Body of pancreas (tissue), 4 donors: ENCODE measurements around the gene SP140.
"Not testable (repeated sequence)": the region's sequence is repeated elsewhere in the genome, so short reads cannot be mapped to it uniquely, and the experiment has no call there.

ENCODE experiments used
- POLR2A ChIP-seq, 3 donors: fragments of 450-650 bp; IDR thresholded peaks; one replicate each; pipeline ENCODE4 v1.6.1; 2016; ENCODE audit warnings: antibody characterized with exemption in 3 of 3, mild to moderate bottlenecking in 2 of 3
- TF ChIP-seq, protein P1 (sequence below), 7 experiments: fragments of 450-650 bp in 4 of 7; fragments of 200-600 bp in 3 of 7; sonication (generic) in 3 of 7; IDR thresholded peaks; one replicate each; pipeline ENCODE4 v1.5.1; 2016 to 2019; ENCODE audit warnings: antibody characterized with exemption in 7 of 7

DNA sequence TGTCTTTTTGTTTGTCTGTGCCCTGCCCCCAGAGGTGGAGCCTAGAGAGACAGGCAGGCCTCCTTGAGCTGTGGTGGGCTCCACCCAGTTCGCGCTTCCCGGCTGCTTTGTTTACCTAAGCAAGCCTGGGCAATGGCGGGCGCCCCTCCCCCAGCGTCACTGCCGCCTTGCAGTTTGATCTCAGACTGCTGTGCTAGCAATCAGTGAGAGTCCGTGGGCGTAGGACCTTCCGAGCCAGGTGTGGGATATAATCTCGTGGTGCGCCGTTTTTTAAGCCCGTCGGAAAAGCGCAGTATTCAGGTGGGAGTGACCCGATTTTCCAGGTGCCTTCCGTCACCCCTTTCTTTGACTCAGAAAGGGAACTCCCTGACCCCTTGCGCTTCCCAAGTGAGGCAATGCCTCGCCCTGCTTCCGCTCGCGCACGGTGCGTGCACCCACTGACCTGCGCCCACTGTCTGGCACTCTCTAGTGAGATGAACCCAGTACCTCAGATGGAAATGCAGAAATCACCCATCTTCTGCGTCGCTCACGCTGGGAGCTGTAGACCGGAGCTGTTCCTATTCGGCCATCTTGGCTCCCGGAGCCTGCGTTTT, 116.5 kb downstream of the SP140 start:
- TF ChIP-seq, protein P1, sequence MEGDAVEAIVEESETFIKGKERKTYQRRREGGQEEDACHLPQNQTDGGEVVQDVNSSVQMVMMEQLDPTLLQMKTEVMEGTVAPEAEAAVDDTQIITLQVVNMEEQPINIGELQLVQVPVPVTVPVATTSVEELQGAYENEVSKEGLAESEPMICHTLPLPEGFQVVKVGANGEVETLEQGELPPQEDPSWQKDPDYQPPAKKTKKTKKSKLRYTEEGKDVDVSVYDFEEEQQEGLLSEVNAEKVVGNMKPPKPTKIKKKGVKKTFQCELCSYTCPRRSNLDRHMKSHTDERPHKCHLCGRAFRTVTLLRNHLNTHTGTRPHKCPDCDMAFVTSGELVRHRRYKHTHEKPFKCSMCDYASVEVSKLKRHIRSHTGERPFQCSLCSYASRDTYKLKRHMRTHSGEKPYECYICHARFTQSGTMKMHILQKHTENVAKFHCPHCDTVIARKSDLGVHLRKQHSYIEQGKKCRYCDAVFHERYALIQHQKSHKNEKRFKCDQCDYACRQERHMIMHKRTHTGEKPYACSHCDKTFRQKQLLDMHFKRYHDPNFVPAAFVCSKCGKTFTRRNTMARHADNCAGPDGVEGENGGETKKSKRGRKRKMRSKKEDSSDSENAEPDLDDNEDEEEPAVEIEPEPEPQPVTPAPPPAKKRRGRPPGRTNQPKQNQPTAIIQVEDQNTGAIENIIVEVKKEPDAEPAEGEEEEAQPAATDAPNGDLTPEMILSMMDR (IDR thresholded peaks at IDR 0.05): not testable (repeated sequence)
- not testable (repeated sequence) for TF ChIP-seq POLR2A (IDR thresholded peaks at IDR 0.05)
